GM21390 (cell line): ENCODE measurements around the gene CHP1.
"Not testable (repeated sequence)": the region's sequence is repeated elsewhere in the genome, so short reads cannot be mapped to it uniquely, and the experiment has no call there.

Source experiments
- ATAC-seq: cut with Tn5 transposase; IDR thresholded peaks from one replicate; pipeline ENCODE4 v1.9.1; 2021; ENCODE audit not compliant: unreplicated experiment

Gene CHP1

GRCh38 chr15:41230650-41231421 lies at the start of gene CHP1, which contains the start of gene EXD1:
TSS of gene CHP1 (plus strand) at chr15:41231268. CDS start at chr15:41231383, 115 bp downstream.
TSS of gene EXD1 (minus strand) at chr15:41230757. CDS start at chr15:41226575, 4,182 bp downstream.
- peak; percentile 96 for ATAC-seq

GRCh38 chr15:41182266-41182665 lies 48.8 kb upstream of the CHP1 start:
- ATAC-seq: no peak

GRCh38 chr15:41183581-41183980 lies 47.5 kb upstream of the CHP1 start:
- ATAC-seq: no peak

GRCh38 chr15:41194444-41194843 lies 36.6 kb upstream of the CHP1 start:
- ATAC-seq: no peak

GRCh38 chr15:41199470-41199869 lies 31.6 kb upstream of the CHP1 start:
- ATAC-seq: no peak

GRCh38 chr15:41203395-41203794 lies 27.7 kb upstream of the CHP1 start:
- ATAC-seq: no peak

- ATAC-seq: no peak
Measured at GRCh38 chr15:41205315-41205714, 25.8 kb upstream of the CHP1 start.

- no peak for ATAC-seq
Measured at GRCh38 chr15:41207687-41208448, 23.2 kb upstream of the CHP1 start.

- no peak for ATAC-seq
Measured at GRCh38 chr15:41215708-41216107, 15.4 kb upstream of the CHP1 start.

- ATAC-seq: no peak
Measured at GRCh38 chr15:41218851-41219250, 12.2 kb upstream of the CHP1 start.

- ATAC-seq: no peak
Measured at GRCh38 chr15:41219381-41219780, 11.7 kb upstream of the CHP1 start.

- ATAC-seq: no peak
Measured at GRCh38 chr15:41230345-41230649, 771 bp upstream of the CHP1 start.

- peak; percentile 42 for ATAC-seq
Measured at GRCh38 chr15:41231422-41232226, 556 bp downstream of the CHP1 start.

- ATAC-seq: no peak
Measured at GRCh38 chr15:41233367-41233771, 2.3 kb downstream of the CHP1 start.

GRCh38 chr15:41235228-41235627 lies 4.2 kb downstream of the CHP1 start:
- not testable (repeated sequence) for ATAC-seq

- ATAC-seq: no peak
Measured at GRCh38 chr15:41235929-41236328, 4.9 kb downstream of the CHP1 start.

GRCh38 chr15:41238100-41238499 lies 7.0 kb downstream of the CHP1 start:
- no peak for ATAC-seq

- ATAC-seq: no peak
Measured at GRCh38 chr15:41241221-41241964, 10.3 kb downstream of the CHP1 start.

GRCh38 chr15:41250745-41251144 lies 19.7 kb downstream of the CHP1 start:
- ATAC-seq: not testable (repeated sequence)

GRCh38 chr15:41251411-41251810 lies 20.3 kb downstream of the CHP1 start:
- no peak for ATAC-seq

GRCh38 chr15:41254560-41254959 lies 23.5 kb downstream of the CHP1 start:
- no peak for ATAC-seq
